GM10266 (cell line): ENCODE data around the gene KSR2.
"Not testable (repeated sequence)": the region's sequence is repeated elsewhere in the genome, so short reads cannot be mapped to it uniquely, and the experiment has no call there.

Experiments used
- DNase-seq: peaks from one replicate; pipeline ENCODE4 v3.0.0; 2012; ENCODE audit errors: extremely low spot score
- CTCF ChIP-seq: IDR thresholded peaks from 2 replicates; pipeline ENCODE4 v1.5.1; 2012; ENCODE audit warnings: mild to moderate bottlenecking, low read depth; ENCODE audit not compliant: control insufficient read depth, insufficient read depth; ENCODE audit errors: missing control alignments

The KSR2 gene

GRCh38 chr12:117803001-117803400 lies 165.8 kb downstream of the KSR2 start:
- DNase-seq, result no peak

GRCh38 chr12:117800711-117801110 lies 168.1 kb downstream of the KSR2 start:
- DNase-seq, result not testable (repeated sequence)

More at GRCh38 chr12:117803001-117803400, 165.8 kb downstream of the KSR2 start:
- no peak for TF ChIP-seq CTCF

- no peak for TF ChIP-seq CTCF
- no peak for DNase-seq
Observed at GRCh38 chr12:117797202-117797601, 171.6 kb downstream of the KSR2 start.

DNA sequence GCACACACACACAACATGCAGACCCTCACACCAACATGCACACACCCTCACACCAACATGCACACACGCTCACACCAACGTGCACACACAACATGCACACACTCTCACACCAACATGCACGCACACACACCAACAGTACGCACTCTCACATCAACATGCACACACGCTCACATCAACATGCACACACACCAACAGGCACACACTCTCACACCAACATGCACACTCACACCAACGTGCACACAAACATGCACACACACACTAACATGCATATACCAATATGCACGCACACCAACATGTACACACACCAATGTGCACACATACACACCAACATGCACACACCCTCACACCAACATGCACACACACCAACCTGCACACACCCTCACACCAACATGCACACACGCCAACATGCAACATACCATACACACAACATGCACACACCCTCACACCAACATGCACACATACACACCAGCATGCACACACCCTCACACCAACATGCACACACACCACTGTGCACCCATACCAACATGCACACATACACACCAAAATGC lies 175.8 kb downstream of the KSR2 start:
- TF ChIP-seq CTCF, result no peak
- DNase-seq, result no peak

DNA sequence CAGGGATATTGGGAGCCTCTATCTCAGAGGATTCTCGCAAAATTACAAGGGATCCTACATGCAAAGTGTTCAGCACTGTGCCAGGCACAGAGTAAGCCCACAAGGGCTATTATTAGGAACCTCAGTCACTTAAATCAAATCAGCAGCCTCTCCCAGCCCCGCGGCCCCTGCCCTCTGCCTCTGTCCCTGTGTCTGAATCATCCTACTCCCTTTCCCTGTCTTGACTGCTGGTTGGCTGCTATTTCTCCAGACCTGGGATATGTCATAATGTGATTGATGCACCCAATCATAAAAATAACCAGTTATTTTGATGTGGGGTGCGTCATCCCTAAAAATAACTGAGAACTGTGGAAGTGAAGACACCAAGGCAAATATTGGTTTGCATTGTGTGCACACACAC lies 176.3 kb downstream of the KSR2 start:
- no peak for TF ChIP-seq CTCF

DNA sequence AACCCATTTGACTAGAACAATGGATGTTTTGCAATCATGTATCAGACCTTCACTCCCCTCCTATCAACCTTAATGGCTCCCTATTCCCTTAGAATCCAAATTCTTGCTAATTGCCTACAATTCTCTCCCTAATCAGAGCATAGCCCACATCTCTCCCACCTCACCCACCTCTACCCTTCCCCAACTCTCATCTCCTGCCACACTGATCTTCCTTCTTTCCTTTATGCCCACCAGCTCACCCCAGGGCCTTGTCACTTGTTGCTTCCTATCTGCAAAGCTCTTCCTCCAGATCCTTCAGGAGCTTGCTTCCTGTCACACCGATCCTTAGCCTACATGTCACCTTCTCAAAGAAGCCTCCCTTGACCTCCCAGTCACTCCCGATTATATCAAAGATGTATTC lies 177.8 kb downstream of the KSR2 start:
- DNase-seq, result no peak
- no peak for TF ChIP-seq CTCF

More for the DNA sequence above, 176.3 kb downstream of the KSR2 start:
- DNase-seq, result no peak

DNA sequence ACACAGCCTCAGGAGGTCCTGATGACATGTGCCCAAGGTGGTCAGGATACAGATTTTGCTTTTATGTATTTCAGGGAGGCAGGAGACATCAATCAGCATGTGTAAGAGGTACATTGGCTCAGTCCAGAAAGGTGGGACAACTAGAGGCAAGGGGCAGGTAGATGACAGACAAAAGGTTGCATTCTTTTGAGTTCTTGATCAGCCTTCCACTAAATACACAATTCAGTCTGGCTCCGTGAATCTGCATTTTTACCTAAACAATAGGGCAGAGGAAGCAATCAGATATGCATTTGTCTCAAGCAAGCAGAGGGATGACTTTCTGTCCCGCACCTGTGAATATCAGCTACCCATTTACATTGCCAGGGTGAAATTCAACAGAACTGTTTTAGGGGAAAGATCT lies 178.6 kb downstream of the KSR2 start:
- DNase-seq, result no peak
- TF ChIP-seq CTCF, result no peak
